NOMO-1 treated with DMSO at 0.1 percent for 48 hours (cell line): ENCODE measurements around the gene INF2.
"Not testable (repeated sequence)": the region's sequence is repeated elsewhere in the genome, so short reads cannot be mapped to it uniquely, and the experiment has no call there.

Experiments used
- DNase-seq: peaks from one replicate; lab custom pipeline; 2025; ENCODE audit not compliant: unreplicated experiment; lab: John Stamatoyannopoulos, UW

The INF2 gene

GRCh38 chr14:104656014-104656714, 33.3 kb upstream of the INF2 start:
- no peak for DNase-seq

- DNase-seq: peak; percentile 51
Observed at GRCh38 chr14:104657101-104657524, 32.3 kb upstream of the INF2 start.

DNA sequence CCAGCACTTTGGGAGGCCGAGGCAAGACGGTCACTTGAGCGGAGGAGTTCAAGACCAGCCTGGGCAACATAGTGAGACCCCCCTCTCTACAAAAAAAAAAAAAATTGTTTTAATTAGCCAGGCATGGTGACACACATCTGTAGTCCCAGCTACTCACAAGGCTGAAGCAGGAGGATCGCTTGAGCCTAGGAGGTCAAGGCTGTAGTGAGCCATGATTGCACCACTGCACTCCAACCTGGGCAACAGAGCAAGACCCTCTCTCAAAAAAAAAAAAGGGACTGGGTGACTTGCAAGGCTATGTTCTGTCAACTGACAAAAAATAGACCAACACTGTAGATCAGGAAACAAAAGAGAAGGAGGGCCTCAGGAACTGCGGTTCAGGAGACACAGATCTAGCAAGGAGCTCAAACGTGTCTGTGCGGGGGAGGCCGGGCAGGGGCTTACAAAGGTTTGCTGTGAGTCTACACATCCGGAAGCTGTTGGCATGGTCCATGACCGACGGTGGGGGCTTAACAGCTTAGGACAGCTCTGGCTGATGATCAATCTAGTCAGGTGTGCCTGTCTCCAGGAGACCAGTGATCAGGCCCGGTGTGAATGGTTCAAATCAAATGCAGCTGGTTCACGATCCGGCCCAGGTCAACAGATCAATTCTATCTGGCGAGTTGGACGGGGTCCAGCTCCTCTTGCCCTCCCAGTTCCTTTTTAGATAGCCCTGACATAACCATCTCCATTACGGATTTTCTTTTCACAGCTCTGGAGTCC, 31.7 kb upstream of the INF2 start:
- DNase-seq: no peak

GRCh38 chr14:104658325-104658712, 31.1 kb upstream of the INF2 start:
- DNase-seq: no peak

DNA sequence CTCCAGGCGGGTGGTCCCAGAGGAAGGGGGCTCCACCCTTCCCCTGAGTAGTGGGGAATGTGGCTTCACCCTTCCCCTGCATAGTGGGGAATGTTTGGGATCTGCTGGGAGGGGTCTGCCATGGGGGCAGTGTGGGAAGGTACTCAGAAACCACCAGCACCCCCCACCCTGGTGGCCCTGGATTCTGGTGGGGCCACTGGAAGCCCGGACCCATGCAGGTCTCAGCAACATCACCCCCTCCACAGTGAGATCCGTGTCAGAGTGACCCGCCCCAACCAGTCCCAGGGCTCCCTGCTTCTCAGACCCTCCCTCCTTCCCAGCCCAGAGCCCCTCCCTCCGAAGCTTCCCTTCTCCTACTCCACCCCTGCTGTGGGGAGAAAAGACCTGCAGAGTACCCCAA, 30.3 kb upstream of the INF2 start:
- no peak for DNase-seq

GRCh38 chr14:104659764-104660523, 29.5 kb upstream of the INF2 start:
- no peak for DNase-seq

- DNase-seq: peak; percentile 61
Observed at GRCh38 chr14:104660597-104660996, 28.8 kb upstream of the INF2 start.

DNA sequence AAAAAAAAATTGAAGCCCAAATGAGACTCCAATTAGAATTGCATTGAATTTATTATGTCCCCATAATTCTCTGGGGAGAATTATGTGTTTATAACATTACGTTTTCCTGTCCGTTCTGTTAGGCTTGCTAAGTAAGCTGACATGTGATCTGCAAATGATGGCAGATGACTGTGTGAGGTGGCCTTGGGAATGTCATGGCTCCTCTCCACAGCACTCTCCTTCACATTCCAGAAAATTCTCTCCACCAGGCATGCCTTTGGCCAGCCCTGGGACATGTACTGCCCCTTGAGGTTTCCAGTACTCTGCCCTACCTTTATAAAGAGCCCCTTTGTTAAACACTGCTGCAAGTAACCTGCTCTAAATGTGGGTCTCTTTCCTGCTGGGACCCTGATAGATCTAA, 28.3 kb upstream of the INF2 start:
- DNase-seq: no peak

DNA sequence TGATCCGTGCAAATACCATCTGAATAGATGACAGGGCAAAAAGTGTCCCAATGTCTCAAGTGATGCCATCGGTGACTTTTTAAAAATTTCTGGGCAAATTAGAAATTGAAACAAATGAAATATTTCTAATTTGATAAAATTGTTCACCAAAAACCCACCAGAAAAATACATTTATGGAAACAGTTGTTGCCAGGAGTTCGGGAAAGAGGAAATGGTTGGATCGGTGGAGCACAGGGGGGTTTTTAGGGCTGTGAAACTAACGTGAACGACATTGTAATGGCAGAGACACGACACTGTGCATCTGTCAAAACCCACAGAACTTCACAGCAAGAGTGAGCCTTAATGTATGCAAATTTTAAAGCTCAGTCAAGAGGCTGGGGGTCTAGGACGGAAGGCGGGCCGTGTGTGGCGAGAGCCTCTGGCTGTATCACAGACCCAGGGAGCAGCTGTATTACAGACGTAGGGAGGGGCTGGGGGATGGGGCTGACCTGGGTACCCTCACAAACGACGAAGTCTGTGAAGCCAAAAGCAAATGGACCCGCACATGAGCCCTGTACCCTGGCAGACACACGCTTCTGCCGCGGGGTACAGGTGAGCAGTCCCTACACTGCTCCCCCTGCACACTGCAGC, 27.8 kb upstream of the INF2 start:
- DNase-seq: not testable (repeated sequence)

GRCh38 chr14:104662472-104662871, 26.9 kb upstream of the INF2 start:
- DNase-seq: not testable (repeated sequence)

GRCh38 chr14:104664107-104664506, 25.3 kb upstream of the INF2 start:
- no peak for DNase-seq

DNA sequence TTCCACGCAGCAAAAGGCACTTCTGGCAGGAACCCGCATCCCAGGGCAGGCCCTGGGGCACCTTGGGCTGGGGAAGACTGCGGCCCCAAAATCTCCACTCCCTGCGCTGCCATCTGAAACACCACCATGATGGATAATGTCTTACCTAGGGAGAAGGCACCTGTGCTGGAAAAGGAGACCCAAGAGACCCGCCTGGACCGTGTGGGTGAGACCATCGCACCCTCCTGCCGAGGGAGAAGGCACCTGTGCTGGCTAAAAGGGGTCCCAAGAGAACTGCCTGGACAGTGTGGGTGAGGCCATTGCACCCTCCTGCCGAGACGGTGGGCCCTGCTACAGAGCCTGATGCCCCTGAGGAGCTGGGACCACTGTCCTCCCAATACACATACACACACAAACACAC, 24.8 kb upstream of the INF2 start:
- no peak for DNase-seq

- no peak for DNase-seq
Observed at GRCh38 chr14:104665114-104665656, 24.2 kb upstream of the INF2 start.

- no peak for DNase-seq
Observed at GRCh38 chr14:104665657-104666522, 23.5 kb upstream of the INF2 start.

GRCh38 chr14:104666523-104666895, 22.9 kb upstream of the INF2 start:
- not testable (repeated sequence) for DNase-seq

DNA sequence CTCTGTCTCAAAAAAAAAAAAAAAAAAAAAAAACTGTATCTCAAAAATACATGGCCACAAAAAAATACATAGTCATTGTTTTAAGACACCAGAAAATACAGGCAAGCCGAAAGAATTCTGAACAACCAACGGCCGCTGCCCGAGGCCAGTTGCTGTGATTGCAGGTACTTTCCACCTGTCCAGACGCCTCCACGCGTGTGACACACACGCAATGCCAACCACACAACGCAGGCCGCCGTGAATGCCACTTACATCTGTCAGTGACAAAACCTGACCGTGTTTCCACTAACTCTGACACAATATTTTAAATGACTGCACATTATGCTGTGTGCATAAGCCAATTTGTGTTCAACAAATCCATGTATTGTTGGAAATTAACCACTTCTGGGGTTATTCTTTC, 22.4 kb upstream of the INF2 start:
- no peak for DNase-seq

DNA sequence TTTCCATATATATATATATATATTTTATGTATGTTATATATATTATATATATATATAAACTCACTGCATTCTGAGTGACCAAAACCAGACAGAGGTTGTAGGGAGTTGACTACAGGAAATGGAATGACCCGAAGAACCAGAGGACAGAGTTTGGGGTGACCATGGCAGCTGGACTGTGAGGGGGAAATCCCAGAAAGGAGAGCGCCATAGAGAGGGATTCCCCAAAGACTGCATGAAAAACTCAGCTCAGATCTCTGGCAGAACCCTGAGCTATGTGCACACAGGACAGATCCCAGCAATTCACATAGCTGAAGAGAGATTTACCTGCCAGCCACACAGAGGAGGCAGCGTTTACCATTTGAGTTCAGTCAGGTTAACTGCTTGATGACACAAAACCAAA, 19.7 kb upstream of the INF2 start:
- DNase-seq: no peak

DNA sequence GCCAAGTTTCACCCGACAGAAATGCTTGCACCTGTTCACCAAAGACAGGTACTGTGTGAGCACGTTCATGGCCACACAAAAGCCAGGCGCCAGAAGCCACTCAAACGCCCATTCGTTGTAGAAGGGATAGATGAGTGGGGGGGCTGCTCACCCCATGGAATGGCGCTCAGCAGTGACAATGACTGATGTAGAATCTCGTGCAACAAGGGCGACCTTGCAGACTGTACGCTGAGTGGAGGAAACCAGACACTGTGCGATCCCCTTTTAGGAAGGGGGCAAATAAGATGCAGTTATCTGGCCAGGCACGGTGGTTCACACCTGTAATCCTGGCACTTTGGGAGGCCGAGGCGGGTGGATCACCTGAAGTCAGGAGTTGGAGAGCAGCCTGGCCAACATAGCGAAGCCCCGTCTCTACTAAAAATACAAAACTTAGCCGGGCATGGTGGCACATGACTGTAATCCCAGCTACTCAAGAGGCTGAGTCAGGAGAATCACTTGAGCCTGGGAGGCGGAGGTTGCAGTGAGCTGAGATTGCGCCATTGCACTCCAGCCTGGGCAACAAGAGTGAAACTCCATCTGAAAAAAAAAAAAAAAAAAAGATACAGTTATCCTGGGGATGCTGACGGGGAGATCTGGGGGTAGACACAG, 18.0 kb upstream of the INF2 start:
- not testable (repeated sequence) for DNase-seq

GRCh38 chr14:104672119-104672518, 17.3 kb upstream of the INF2 start:
- not testable (repeated sequence) for DNase-seq

- no peak for DNase-seq
Observed at GRCh38 chr14:104673481-104673880, 15.9 kb upstream of the INF2 start.
